GM21717 (cell line): ENCODE measurements around the gene SELE.

Experiments
- ATAC-seq: cut with Tn5 transposase; IDR thresholded peaks from one replicate; pipeline ENCODE4 v1.9.1; 2021; ENCODE audit warnings: mild to moderate bottlenecking, moderate library complexity; ENCODE audit not compliant: unreplicated experiment

The SELE gene, protein sequence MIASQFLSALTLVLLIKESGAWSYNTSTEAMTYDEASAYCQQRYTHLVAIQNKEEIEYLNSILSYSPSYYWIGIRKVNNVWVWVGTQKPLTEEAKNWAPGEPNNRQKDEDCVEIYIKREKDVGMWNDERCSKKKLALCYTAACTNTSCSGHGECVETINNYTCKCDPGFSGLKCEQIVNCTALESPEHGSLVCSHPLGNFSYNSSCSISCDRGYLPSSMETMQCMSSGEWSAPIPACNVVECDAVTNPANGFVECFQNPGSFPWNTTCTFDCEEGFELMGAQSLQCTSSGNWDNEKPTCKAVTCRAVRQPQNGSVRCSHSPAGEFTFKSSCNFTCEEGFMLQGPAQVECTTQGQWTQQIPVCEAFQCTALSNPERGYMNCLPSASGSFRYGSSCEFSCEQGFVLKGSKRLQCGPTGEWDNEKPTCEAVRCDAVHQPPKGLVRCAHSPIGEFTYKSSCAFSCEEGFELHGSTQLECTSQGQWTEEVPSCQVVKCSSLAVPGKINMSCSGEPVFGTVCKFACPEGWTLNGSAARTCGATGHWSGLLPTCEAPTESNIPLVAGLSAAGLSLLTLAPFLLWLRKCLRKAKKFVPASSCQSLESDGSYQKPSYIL

DNA sequence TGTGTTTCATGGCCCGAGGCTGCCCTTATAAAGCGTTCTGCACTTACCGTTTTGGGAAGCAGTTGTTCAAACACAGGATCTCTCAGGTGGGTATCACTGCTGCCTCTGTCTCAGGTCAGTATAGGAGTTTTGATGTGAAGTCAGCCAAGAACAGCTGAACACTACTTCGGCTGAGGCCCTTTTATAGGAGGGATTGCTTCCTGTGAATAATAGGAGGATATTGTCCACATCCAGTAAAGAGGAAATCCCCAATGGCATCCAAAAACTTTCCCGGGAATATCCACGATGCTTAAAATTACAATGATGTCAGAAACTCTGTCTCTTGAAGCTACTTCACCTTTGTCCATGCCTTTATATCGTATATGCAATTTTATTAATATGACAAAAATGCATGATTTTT, at the start of gene SELE:
Gene SELE (minus strand): TSS at position 156 of the 400 bp plus-strand sequence. CDS start 467 bp downstream, outside the sequence.
- ATAC-seq = no peak

GRCh38 chr1:169782596-169782995, 48.7 kb upstream of the SELE start:
- no peak for ATAC-seq

DNA sequence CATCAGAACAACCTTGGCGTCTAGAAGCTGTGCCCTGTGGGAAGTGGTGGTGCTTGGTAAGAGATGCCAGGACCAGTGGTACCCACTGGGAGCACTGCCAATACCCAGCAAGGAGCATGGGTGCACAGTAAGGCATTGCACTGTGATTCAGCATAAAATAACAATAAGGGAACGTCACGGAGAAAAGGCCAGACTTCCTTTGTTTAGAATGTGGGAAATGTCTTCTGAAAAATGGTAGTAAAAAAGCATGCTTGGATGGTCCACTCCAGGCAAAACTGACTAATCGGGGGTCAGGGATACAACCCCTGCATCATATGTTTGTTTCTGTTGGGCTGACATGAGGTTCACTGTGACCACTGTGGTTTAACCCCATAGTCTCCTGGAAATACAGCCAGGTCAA, 46.1 kb upstream of the SELE start:
- no peak for ATAC-seq

DNA sequence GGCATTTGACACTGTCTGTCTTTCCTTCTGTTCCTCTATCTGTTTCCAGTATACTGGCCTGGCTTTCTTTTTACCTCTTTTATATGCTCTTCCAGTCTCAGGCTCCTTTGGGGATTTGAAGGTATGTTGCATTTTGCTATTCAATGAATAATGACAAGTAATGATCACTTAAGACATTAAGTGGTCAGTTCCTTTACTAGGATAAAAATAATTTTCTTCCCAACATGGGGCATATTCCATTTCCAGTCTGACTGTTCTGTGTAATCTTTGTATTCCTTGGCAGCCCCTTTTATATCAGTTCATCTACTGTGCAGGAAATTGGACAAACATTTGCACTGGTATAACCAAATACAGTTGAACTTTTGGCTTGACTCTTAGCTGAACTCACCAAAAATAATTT, 45.3 kb upstream of the SELE start:
- no peak for ATAC-seq

GRCh38 chr1:169776440-169776839, 42.6 kb upstream of the SELE start:
- no peak for ATAC-seq

DNA sequence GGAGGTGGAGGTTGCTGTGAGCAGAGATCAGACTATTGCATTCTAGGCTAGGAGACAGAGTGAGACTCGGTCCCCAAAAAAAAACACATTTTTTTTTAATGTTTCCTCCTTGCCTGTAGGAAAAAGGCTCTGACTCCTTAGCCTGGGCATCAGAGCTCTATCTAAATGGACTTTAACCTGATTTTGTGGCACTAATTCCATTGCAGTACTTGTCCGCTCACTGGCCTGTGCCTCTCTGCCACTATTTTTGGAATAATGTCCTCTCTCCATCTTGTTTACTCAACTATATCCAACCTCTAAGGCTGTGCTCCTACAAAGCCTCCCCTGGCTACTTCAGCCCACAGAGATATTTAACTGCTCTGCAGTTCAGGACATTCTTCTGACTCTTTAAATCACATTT, 34.3 kb upstream of the SELE start:
- no peak for ATAC-seq

DNA sequence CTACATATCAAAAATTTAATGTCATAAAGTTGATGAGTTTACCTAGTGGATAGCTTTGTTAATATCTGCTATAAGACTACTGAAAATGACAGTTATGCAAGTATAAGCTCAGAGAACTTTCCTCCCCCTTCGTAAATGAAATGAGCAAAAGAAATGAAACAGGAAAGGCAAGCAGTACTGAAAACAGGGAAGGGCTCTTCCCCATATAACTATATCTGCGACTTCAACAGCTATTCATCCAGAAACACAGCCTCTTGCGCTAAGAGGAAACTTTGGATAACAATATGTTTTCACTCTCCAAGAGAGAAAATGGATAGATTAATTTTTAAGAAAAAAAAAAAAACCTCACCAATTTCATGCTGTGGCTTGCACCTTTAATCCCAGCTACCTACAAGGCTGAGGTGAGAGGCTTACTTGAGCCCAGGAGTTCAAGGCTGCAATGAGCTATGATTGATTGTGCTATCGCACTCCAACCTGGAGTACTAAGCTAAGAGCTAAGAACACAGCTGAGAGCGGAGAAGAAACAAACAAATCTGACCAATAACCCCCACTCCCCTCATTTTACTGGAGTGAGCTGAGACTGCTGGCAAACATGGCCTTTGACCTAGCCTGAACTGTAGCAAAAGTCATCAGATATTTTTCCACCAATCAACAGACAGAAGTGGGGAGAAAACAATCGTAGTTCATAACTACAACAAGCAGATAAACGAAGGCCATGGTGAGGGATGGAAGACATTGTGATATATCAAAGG, 31.9 kb upstream of the SELE start:
- no peak for ATAC-seq

- no peak for ATAC-seq
Measured at GRCh38 chr1:169764919-169765318, 31.0 kb upstream of the SELE start.

GRCh38 chr1:169762699-169763098, 28.8 kb upstream of the SELE start:
- ATAC-seq = no peak

DNA sequence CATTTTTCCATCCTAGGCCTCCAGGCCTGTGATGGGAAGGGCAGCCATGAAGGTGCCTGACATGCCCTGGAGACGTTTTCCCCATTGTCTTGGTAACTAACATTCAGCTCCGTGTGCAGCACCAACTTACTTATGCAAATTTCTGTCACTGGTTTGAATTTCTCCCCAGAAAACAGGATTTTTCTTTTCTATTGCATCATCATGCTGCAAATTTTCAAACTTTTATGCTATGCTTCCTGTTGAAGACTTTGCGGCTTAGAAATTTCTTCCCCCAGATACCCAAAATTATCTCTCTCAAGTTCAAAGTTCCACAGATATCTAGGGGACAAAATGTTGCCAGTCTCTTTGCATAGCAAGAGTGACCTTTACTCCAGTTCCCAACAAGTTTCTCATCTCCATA, 25.2 kb upstream of the SELE start:
- ATAC-seq = no peak

DNA sequence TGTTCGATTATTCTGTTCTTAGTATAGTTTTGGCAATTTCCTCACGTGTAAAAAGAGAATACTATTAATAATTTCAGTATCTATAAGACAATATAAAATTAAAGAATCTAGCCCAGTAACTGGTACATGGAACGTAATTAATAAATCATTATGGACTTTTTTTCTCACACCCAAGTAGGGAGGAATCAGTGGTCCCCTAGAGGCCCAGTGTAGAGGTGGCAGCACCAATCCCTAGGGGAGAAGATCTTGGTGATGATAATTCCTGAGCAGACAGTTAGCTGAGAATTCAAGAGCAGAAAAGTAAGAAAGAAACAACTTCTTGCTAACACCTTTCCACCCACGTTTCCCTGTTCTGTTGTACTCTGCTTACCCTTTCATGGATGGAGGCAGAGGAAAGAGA, 19.7 kb upstream of the SELE start:
- ATAC-seq = no peak

GRCh38 chr1:169750041-169750440, 16.2 kb upstream of the SELE start:
- ATAC-seq = no peak

GRCh38 chr1:169746550-169746949, 12.7 kb upstream of the SELE start:
- no peak for ATAC-seq

DNA sequence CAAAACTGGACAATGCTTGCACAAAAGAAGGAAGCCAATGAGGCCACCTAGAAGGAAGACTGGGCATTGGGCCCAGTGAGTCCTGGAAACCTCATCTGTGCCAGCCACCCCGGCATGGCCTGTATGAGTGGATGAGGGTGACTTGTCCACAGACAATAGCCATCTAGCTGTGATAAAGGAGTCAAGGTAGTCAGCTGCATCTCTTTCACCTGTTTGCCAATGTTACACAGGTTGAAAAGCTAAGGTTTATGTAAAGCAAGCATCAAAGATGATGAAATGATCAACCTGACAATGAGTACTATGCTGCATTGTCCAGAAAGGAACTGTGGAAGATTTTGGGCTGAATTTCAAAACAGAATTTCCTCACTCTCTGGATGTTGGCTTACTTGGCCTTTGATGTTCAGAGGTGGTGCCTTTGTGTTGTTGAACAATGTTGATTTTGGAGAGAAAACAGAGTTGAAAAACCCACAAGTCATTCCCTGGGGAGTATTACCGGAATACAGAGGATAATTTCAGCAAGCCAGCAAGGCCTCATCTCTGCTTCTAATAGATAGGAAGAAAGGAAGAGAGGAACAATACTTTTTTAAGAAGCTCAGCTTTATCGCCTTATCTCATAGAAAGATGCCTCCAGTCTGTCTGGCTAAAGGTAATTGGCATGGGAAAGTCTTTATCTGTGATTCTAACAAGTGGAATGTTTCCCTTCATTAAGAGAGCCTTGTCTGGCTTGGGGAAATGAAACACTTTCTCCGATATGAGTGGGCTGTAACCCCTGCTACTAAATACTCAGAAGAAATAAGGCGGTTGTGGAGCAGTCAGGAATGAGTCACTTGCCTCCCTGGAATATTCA, 11.4 kb upstream of the SELE start:
- no peak for ATAC-seq

- no peak for ATAC-seq
Measured at GRCh38 chr1:169741666-169742394, 8.0 kb upstream of the SELE start.

DNA sequence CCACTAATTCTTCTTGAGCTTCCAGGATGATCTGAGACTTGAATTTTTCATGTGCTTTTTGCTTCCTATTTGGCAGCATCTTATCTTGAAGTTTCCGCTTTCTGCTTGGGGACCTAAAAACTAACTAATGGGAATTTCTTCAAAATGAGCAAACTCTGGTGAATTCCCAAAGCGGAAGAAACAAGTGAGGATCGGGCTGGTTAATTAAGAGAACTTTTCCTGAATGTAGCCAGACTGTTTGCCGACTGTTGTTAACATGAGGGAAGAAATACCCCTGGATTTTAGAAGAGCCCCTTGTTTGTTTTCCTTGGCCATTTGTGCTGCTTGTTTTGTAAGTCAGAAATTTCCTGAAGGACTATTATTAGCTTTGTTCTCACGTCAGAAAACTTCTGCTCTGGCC, 6.1 kb upstream of the SELE start:
- ATAC-seq = no peak

DNA sequence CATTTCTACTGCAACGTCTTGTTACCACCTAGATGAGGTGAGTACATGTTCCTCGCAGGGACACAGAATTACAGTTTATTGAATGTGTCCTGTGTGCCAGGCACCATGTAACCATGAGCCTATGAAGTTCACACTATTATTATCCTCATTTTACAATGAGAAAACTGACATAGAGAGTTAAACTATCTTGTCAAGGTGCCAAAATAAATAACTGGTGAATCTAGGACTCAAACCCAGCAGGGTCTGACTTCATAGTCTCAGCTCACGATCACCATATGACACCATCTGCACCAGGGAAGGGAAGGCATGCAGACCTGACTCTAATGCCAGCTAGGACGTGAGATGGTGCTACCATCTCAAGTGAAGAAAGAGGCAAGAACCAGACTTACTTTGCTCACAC, 2.4 kb downstream of the SELE start:
- no peak for ATAC-seq

GRCh38 chr1:169729991-169730390, 3.9 kb downstream of the SELE start:
- no peak for ATAC-seq

- ATAC-seq = no peak
Measured at GRCh38 chr1:169727307-169727706, 6.6 kb downstream of the SELE start.

- ATAC-seq = no peak
Measured at GRCh38 chr1:169726851-169727250, 7.0 kb downstream of the SELE start.
